Liver (tissue), 9 donors: Measurements from ENCODE around the gene RAB29. TPM values are rescaled to one million over a fixed set of nuclear protein-coding genes. Genes with fewer than 3 reads are reported as not detected.

ENCODE experiments used
- DNase-seq: peaks from one replicate; pipeline ENCODE4 v3.0.0-alpha.2; 2017; ENCODE audit warnings: low spot score
- H3K27ac ChIP-seq, 2 donors: one replicate each; pipeline ENCODE4 v1.7.0; 2013; ENCODE audit warnings: inconsistent platforms in 2 of 2, low read length in 2 of 2, control low read depth in 1 of 2, low read depth in 1 of 2, mild to moderate bottlenecking in 1 of 2
- H3K27me3 ChIP-seq, 4 donors: one replicate each; pipeline versions ENCODE4 v1.6.1 to v1.7.0; 2013; ENCODE audit warnings: low read length in 3 of 4, inconsistent platforms in 1 of 4, mild to moderate bottlenecking in 1 of 4, moderate library complexity in 1 of 4; ENCODE audit not compliant: control insufficient read depth in 4 of 4, insufficient read depth in 4 of 4
- H3K36me3 ChIP-seq, 4 donors: one replicate each; pipeline versions ENCODE4 v1.6.1 to v1.7.0; 2013; ENCODE audit warnings: low read length in 3 of 4, mild to moderate bottlenecking in 3 of 4, low read depth in 1 of 4, moderate library complexity in 1 of 4; ENCODE audit not compliant: control insufficient read depth in 4 of 4, insufficient read depth in 3 of 4
- H3K4me1 ChIP-seq, 4 donors: one replicate each; pipeline versions ENCODE4 v1.6.1 to v1.7.0; 2013; ENCODE audit warnings: low read length in 3 of 4, mild to moderate bottlenecking in 3 of 4, moderate library complexity in 1 of 4; ENCODE audit not compliant: control insufficient read depth in 4 of 4, insufficient read depth in 4 of 4
- H3K4me3 ChIP-seq, 3 donors: one replicate each; pipeline versions ENCODE4 v1.6.1 to v1.7.0; 2013; ENCODE audit warnings: low read length in 3 of 3, control low read depth in 1 of 3, low read depth in 1 of 3, mild to moderate bottlenecking in 1 of 3
- H3K9ac ChIP-seq, 2 donors: one replicate each; pipeline ENCODE4 v1.7.0; 2013; ENCODE audit warnings: low read length in 2 of 2, mild to moderate bottlenecking in 2 of 2, moderate library complexity in 2 of 2, control low read depth in 1 of 2, low read depth in 1 of 2
- H3K9me3 ChIP-seq, 4 donors: one replicate each; pipeline versions ENCODE4 v1.6.1 to v1.7.0; 2013; ENCODE audit warnings: low read length in 3 of 4; ENCODE audit not compliant: control insufficient read depth in 4 of 4
- EGR1 ChIP-seq, 2 donors: IDR thresholded peaks; 2 replicates each; pipeline ENCODE4 v1.6.1; 2016 to 2018; ENCODE audit warnings: antibody characterized with exemption in 2 of 2, low read depth in 2 of 2
- FOXA1 ChIP-seq: IDR thresholded peaks from 2 replicates; pipeline ENCODE4 v1.6.1; 2016; ENCODE audit warnings: antibody characterized with exemption
- FOXA2 ChIP-seq: IDR thresholded peaks from 2 replicates; pipeline ENCODE4 v1.6.1; 2016; ENCODE audit warnings: antibody characterized with exemption
- GABPA ChIP-seq, 2 donors: IDR thresholded peaks in 1 of 2; conservative IDR thresholded peaks in 1 of 2; 2 replicates each; pipeline ENCODE4 v1.6.1; 2016; ENCODE audit warnings: antibody characterized with exemption in 2 of 2, mild to moderate bottlenecking in 1 of 2, moderate library complexity in 1 of 2
- HNF4A ChIP-seq, 2 donors: conservative IDR thresholded peaks; 2 replicates each; pipeline ENCODE4 v1.6.1; 2016; ENCODE audit warnings: antibody characterized with exemption in 2 of 2, mild to moderate bottlenecking in 2 of 2
- HNF4G ChIP-seq: IDR thresholded peaks from 2 replicates; pipeline ENCODE4 v1.6.1; 2016; ENCODE audit warnings: antibody characterized with exemption
- JUND ChIP-seq, 2 donors: IDR thresholded peaks; 2 replicates each; pipeline ENCODE4 v1.6.1; 2016; ENCODE audit warnings: antibody characterized with exemption in 2 of 2
- NR2F2 ChIP-seq: IDR thresholded peaks from 2 replicates; pipeline ENCODE4 v1.6.1; 2016; ENCODE audit warnings: antibody characterized with exemption
- RAD21 ChIP-seq, 2 donors: IDR thresholded peaks; 2 replicates each; pipeline ENCODE4 v1.6.1; 2016; ENCODE audit warnings: antibody characterized with exemption in 2 of 2, mild to moderate bottlenecking in 2 of 2
- RXRA ChIP-seq, 2 donors: IDR thresholded peaks; 2 replicates each; pipeline ENCODE4 v1.6.1; 2017 to 2018; ENCODE audit warnings: antibody characterized with exemption in 2 of 2, mild to moderate bottlenecking in 1 of 2
- SP1 ChIP-seq: IDR thresholded peaks from 2 replicates; pipeline ENCODE4 v1.6.1; 2018; ENCODE audit warnings: antibody characterized with exemption, mild to moderate bottlenecking
- TAF1 ChIP-seq: conservative IDR thresholded peaks from 2 replicates; pipeline ENCODE4 v1.6.1; 2016; ENCODE audit warnings: antibody characterized with exemption, mild to moderate bottlenecking
- YY1 ChIP-seq: IDR thresholded peaks from 2 replicates; pipeline ENCODE4 v1.6.1; 2016; ENCODE audit warnings: antibody characterized with exemption, mild to moderate bottlenecking
- WGBS: extraction: QIAGEN DNeasy Blood & Tissue Kit; methylation state at CpG from one replicate; pipeline ENCODE4 v1.1.7; 2013; 5-methylcytosine and 5-hydroxymethylcytosine counted together
- polyA plus RNA-seq, 2 donors: library from polyadenylated mRNA; stranded (reverse) in 1 of 2; unstranded in 1 of 2; fragments of 200-250 nt in 1 of 2; fragments of >200 nt in 1 of 2; fragmentation: Nextera tagmentation in 1 of 2; extraction: Ambion mirVana in 1 of 2; gene quantifications; one replicate each; pipeline versions ENCODE4 v1.2.1 to v1.2.3, GENCODE V29; 2013 to 2015
- total RNA-seq, 2 donors: library from RNA; depleted of rRNA; stranded (reverse); fragments of >200 nt; gene quantifications; one replicate each; pipeline ENCODE4 v1.2.3, GENCODE V29; 2014
- TF ChIP-seq, protein P1 (sequence below): IDR thresholded peaks from 2 replicates; pipeline ENCODE4 v1.6.1; 2016; ENCODE audit warnings: antibody characterized with exemption, mild to moderate bottlenecking
- TF ChIP-seq, protein P2 (sequence below): fragments of 150-350 bp; IDR thresholded peaks from 2 replicates; pipeline ENCODE4 v1.5.1; 2017; ENCODE audit warnings: improper control_type of control experiment, low read depth, low read length; ENCODE audit not compliant: missing input control
- TF ChIP-seq, protein P3 (sequence below): IDR thresholded peaks from 2 replicates; pipeline ENCODE4 v1.6.1; 2016; ENCODE audit warnings: antibody characterized with exemption
- TF ChIP-seq, protein P4 (sequence below): IDR thresholded peaks from 2 replicates; pipeline ENCODE4 v1.6.1; 2016; ENCODE audit warnings: antibody characterized with exemption
- TF ChIP-seq, protein P5 (sequence below): IDR thresholded peaks from 2 replicates; pipeline ENCODE4 v1.6.1; 2016; ENCODE audit warnings: antibody characterized with exemption
- donor health status: healthy.
- donor health status: healthy.
- donor health status: healthy.
- donor health status: healthy.
- donor health status: healthy.

RAB29 gene
- total and polyA plus RNA-seq, 4 donors: 11.0 to 25.0 (median 16.0) TPM

DNA sequence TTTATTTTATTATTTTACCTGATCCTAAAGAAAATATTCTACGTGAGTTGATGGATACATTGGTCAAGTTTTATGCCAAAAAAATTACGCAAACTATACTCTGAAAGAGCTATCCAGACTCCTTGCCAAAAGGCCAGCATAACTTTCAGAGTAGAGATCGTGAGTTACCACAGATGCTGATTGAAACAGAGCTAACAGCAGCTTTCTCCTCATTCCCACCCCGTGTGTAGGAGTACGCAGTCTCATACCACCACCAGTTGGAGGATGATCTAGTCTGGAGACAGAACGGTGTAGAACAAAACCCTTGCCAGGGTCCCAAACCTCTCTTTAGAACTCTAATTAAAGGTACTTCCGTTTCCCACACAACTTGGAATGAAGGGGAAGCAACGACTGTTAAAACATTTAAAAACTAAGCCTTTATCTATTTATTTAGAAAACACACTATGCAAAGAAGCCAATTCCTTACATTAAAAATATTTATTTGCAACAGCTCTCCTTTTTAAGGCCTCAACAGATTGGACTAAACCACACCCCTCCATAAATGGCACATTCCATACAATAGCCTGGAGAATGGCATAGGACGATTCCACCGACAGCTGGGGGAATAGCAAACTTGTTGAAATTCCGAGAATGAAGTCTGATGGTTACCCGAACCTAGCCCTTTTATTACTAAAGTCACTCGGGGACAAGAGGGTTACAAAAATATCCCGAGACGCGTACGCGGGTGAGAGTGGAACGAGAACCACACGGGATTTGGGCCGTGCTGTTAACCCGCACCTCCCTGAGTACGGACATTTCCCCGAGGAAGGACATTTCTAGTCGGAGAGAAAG, 26.7 kb downstream of the RAB29 start:
- H3K9me3 ChIP-seq: no peaks in the 10 kb centered on the region

More for the DNA sequence above, 26.7 kb downstream of the RAB29 start:
- peak overlapping the region; percentile 94 to 96 for H3K27ac ChIP-seq
- peaks cover 14 to 34% (median 25%) of the 10 kb centered on the region in 4 donors for H3K4me1 ChIP-seq
- WGBS: under 1% methylated on average over 25 of the region's 25 CpGs
- no peaks in the 10 kb centered on the region for H3K27me3 ChIP-seq
- H3K4me3 ChIP-seq: peak overlapping the region; percentile 87 to 99 (median 96)
- peak in 1 of 2 donors; percentile 26 for TF ChIP-seq RAD21 (IDR thresholded peaks at IDR 0.05)
- TF ChIP-seq, protein P1, sequence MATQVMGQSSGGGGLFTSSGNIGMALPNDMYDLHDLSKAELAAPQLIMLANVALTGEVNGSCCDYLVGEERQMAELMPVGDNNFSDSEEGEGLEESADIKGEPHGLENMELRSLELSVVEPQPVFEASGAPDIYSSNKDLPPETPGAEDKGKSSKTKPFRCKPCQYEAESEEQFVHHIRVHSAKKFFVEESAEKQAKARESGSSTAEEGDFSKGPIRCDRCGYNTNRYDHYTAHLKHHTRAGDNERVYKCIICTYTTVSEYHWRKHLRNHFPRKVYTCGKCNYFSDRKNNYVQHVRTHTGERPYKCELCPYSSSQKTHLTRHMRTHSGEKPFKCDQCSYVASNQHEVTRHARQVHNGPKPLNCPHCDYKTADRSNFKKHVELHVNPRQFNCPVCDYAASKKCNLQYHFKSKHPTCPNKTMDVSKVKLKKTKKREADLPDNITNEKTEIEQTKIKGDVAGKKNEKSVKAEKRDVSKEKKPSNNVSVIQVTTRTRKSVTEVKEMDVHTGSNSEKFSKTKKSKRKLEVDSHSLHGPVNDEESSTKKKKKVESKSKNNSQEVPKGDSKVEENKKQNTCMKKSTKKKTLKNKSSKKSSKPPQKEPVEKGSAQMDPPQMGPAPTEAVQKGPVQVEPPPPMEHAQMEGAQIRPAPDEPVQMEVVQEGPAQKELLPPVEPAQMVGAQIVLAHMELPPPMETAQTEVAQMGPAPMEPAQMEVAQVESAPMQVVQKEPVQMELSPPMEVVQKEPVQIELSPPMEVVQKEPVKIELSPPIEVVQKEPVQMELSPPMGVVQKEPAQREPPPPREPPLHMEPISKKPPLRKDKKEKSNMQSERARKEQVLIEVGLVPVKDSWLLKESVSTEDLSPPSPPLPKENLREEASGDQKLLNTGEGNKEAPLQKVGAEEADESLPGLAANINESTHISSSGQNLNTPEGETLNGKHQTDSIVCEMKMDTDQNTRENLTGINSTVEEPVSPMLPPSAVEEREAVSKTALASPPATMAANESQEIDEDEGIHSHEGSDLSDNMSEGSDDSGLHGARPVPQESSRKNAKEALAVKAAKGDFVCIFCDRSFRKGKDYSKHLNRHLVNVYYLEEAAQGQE: peak; percentile 61
- TF ChIP-seq NR2F2: peak; percentile 32
- TF ChIP-seq HNF4G: no peak
- TF ChIP-seq, protein P2, sequence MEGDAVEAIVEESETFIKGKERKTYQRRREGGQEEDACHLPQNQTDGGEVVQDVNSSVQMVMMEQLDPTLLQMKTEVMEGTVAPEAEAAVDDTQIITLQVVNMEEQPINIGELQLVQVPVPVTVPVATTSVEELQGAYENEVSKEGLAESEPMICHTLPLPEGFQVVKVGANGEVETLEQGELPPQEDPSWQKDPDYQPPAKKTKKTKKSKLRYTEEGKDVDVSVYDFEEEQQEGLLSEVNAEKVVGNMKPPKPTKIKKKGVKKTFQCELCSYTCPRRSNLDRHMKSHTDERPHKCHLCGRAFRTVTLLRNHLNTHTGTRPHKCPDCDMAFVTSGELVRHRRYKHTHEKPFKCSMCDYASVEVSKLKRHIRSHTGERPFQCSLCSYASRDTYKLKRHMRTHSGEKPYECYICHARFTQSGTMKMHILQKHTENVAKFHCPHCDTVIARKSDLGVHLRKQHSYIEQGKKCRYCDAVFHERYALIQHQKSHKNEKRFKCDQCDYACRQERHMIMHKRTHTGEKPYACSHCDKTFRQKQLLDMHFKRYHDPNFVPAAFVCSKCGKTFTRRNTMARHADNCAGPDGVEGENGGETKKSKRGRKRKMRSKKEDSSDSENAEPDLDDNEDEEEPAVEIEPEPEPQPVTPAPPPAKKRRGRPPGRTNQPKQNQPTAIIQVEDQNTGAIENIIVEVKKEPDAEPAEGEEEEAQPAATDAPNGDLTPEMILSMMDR: no peak
- no peak for TF ChIP-seq EGR1 (IDR thresholded peaks at IDR 0.05; ENCODE audit: low read depth in 2 of 2)
- no peak for TF ChIP-seq FOXA1
- TF ChIP-seq GABPA (IDR thresholded peaks at IDR 0.05 in 1 of 2, conservative IDR thresholded peaks at IDR 0.05 in 1 of 2): no peak
- TF ChIP-seq HNF4A (conservative IDR thresholded peaks at IDR 0.05): no peak
- TF ChIP-seq YY1: no peak
- no peak for TF ChIP-seq FOXA2
- TF ChIP-seq, protein P3, sequence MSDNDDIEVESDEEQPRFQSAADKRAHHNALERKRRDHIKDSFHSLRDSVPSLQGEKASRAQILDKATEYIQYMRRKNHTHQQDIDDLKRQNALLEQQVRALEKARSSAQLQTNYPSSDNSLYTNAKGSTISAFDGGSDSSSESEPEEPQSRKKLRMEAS: no peak
- no peak for TF ChIP-seq SP1
- no peak for TF ChIP-seq RXRA (IDR thresholded peaks at IDR 0.05)
- TF ChIP-seq, protein P4, sequence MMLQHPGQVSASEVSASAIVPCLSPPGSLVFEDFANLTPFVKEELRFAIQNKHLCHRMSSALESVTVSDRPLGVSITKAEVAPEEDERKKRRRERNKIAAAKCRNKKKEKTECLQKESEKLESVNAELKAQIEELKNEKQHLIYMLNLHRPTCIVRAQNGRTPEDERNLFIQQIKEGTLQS: no peak
- TF ChIP-seq TAF1: peak; percentile 89
- no peak for TF ChIP-seq JUND (IDR thresholded peaks at IDR 0.05)
- TF ChIP-seq, protein P5, sequence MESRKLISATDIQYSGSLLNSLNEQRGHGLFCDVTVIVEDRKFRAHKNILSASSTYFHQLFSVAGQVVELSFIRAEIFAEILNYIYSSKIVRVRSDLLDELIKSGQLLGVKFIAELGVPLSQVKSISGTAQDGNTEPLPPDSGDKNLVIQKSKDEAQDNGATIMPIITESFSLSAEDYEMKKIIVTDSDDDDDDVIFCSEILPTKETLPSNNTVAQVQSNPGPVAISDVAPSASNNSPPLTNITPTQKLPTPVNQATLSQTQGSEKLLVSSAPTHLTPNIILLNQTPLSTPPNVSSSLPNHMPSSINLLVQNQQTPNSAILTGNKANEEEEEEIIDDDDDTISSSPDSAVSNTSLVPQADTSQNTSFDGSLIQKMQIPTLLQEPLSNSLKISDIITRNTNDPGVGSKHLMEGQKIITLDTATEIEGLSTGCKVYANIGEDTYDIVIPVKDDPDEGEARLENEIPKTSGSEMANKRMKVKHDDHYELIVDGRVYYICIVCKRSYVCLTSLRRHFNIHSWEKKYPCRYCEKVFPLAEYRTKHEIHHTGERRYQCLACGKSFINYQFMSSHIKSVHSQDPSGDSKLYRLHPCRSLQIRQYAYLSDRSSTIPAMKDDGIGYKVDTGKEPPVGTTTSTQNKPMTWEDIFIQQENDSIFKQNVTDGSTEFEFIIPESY: peak; percentile 97
- DNase-seq: no peak
- H3K9ac ChIP-seq: peak overlapping the region; percentile 99
- no peaks in the 10 kb centered on the region for H3K36me3 ChIP-seq
